ENCODE results near the gene FZD7. TPM values are rescaled to one million over a fixed set of nuclear protein-coding genes. Genes with fewer than 3 reads are reported as not detected.

FZD7 gene
- 15.5 TPM for total RNA-seq

- FAIRE-seq (no peak), DNase-seq (ENCODE audit: low spot score in 2 of 2) (peak; percentile 87 to 89)
Measured at GRCh38 chr2:202033317-202034248, at the start of gene FZD7. Gene FZD7 (plus strand): TSS chr2:202033855. CDS start chr2:202034648, 793 bp downstream.

GRCh38 chr2:201984333-201984732 lies 49.3 kb upstream of the FZD7 start:
- no peak for FAIRE-seq

GRCh38 chr2:201984800-201985525 lies 48.7 kb upstream of the FZD7 start:
- FAIRE-seq = peak; percentile 33
- peak; percentile 46 to 65 for DNase-seq (ENCODE audit: low spot score in 2 of 2)

More at GRCh38 chr2:201984333-201984732, 49.3 kb upstream of the FZD7 start:
- no peak for DNase-seq (ENCODE audit: low spot score in 2 of 2)

- DNase-seq (ENCODE audit: low spot score in 2 of 2) (no peak), FAIRE-seq (no peak)
Measured at GRCh38 chr2:201985728-201986462, 47.8 kb upstream of the FZD7 start.

- DNase-seq (ENCODE audit: low spot score in 2 of 2) = no peak
- FAIRE-seq = no peak
Measured at GRCh38 chr2:201986463-201986735, 47.3 kb upstream of the FZD7 start.

- DNase-seq (ENCODE audit: low spot score in 2 of 2) (no peak), FAIRE-seq (no peak)
Measured at GRCh38 chr2:201987426-201987825, 46.2 kb upstream of the FZD7 start.

- FAIRE-seq (no peak), DNase-seq (ENCODE audit: low spot score in 2 of 2) (no peak)
Measured at GRCh38 chr2:201990069-201990468, 43.6 kb upstream of the FZD7 start.

- FAIRE-seq (no peak), DNase-seq (ENCODE audit: low spot score in 2 of 2) (no peak)
Measured at GRCh38 chr2:201992960-201993359, 40.7 kb upstream of the FZD7 start.

- DNase-seq (ENCODE audit: low spot score in 2 of 2) (no peak), FAIRE-seq (no peak)
Measured at GRCh38 chr2:201994973-201995638, 38.5 kb upstream of the FZD7 start.

- DNase-seq (ENCODE audit: low spot score in 2 of 2) (no peak), FAIRE-seq (no peak)
Measured at GRCh38 chr2:201996006-201996405, 37.6 kb upstream of the FZD7 start.

- DNase-seq (ENCODE audit: low spot score in 2 of 2) (no peak), FAIRE-seq (no peak)
Measured at GRCh38 chr2:201996679-201997314, 36.9 kb upstream of the FZD7 start.

- DNase-seq (ENCODE audit: low spot score in 2 of 2) (no peak), FAIRE-seq (no peak)
Measured at GRCh38 chr2:201999279-201999678, 34.4 kb upstream of the FZD7 start.

- FAIRE-seq (no peak), DNase-seq (ENCODE audit: low spot score in 2 of 2) (no peak)
Measured at GRCh38 chr2:202001826-202002225, 31.8 kb upstream of the FZD7 start.

- no peak for FAIRE-seq
- no peak for DNase-seq (ENCODE audit: low spot score in 2 of 2)
Measured at GRCh38 chr2:202002381-202002780, 31.3 kb upstream of the FZD7 start.

GRCh38 chr2:202005272-202005887 lies 28.3 kb upstream of the FZD7 start:
- FAIRE-seq = no peak
- DNase-seq (ENCODE audit: low spot score in 2 of 2) = no peak

GRCh38 chr2:202006301-202006700 lies 27.4 kb upstream of the FZD7 start:
- DNase-seq (ENCODE audit: low spot score in 2 of 2) (no peak), FAIRE-seq (no peak)

GRCh38 chr2:202007015-202007982 lies 26.4 kb upstream of the FZD7 start:
- no peak for DNase-seq (ENCODE audit: low spot score in 2 of 2)
- FAIRE-seq = no peak

- no peak for FAIRE-seq
- no peak for DNase-seq (ENCODE audit: low spot score in 2 of 2)
Measured at GRCh38 chr2:202007983-202008354, 25.7 kb upstream of the FZD7 start.

All from frontal cortex (tissue), 4 donors.